ENCODE results near the gene LGMN.

GRCh38 chr14:92670643-92671366 is 77.6 kb downstream of the LGMN start:
- TF ChIP-seq CTCF (conservative IDR thresholded peaks at IDR 0.05; ENCODE audit: low read length) (no peak), EZH2phosphoT487 (IDR thresholded peaks at IDR 0.05; ENCODE audit: borderline replicate concordance) (no peak)
